Daoy (cell line): ENCODE measurements around the gene FAM120B. TPM values are rescaled to one million over a fixed set of nuclear protein-coding genes. Genes with fewer than 3 reads are reported as not detected.

ENCODE experiments used
- DNase-seq: peaks from one replicate; pipeline ENCODE4 v3.0.0-alpha.2; 2015; ENCODE audit warnings: low read depth
- total RNA-seq: library from RNA; depleted of rRNA; stranded (reverse); fragments of >200 nt; shearing (Covaris generic); gene quantifications from 2 replicates; pipeline ENCODE4 v1.2.3, GENCODE V29; 2014

The FAM120B gene
- total RNA-seq, 1 experiment from 2014 or later, result 21.8 TPM

GRCh38 chr6:170358496-170358895 lies 51.9 kb downstream of the FAM120B start:
- no peak for DNase-seq

GRCh38 chr6:170360476-170360875 lies 53.9 kb downstream of the FAM120B start:
- DNase-seq, result no peak

GRCh38 chr6:170361335-170361734 lies 54.8 kb downstream of the FAM120B start:
- no peak for DNase-seq

- DNase-seq, result no peak
These were observed 55.6 kb downstream of the FAM120B start for GRCh38 chr6:170362121-170362520.

GRCh38 chr6:170363255-170363654 lies 56.7 kb downstream of the FAM120B start:
- DNase-seq, result no peak

GRCh38 chr6:170365121-170365520 lies 58.6 kb downstream of the FAM120B start:
- no peak for DNase-seq

GRCh38 chr6:170365593-170365992 lies 59.0 kb downstream of the FAM120B start:
- DNase-seq, result no peak

- DNase-seq, result no peak
These were observed 59.8 kb downstream of the FAM120B start for GRCh38 chr6:170366248-170366960.

GRCh38 chr6:170367241-170367640 lies 60.7 kb downstream of the FAM120B start:
- DNase-seq, result no peak

GRCh38 chr6:170368544-170368943 lies 62.0 kb downstream of the FAM120B start:
- no peak for DNase-seq

GRCh38 chr6:170369403-170369802 lies 62.8 kb downstream of the FAM120B start:
- DNase-seq, result no peak

- no peak for DNase-seq
These were observed 63.9 kb downstream of the FAM120B start for GRCh38 chr6:170370416-170370815.

GRCh38 chr6:170371080-170371479 lies 64.5 kb downstream of the FAM120B start:
- no peak for DNase-seq

- no peak for DNase-seq
These were observed 65.0 kb downstream of the FAM120B start for GRCh38 chr6:170371588-170371987.

GRCh38 chr6:170372380-170373325 lies 66.1 kb downstream of the FAM120B start:
- no peak for DNase-seq

GRCh38 chr6:170374571-170375444 lies 68.2 kb downstream of the FAM120B start:
- no peak for DNase-seq

GRCh38 chr6:170375661-170376060 lies 69.1 kb downstream of the FAM120B start:
- DNase-seq, result no peak

- no peak for DNase-seq
These were observed 70.0 kb downstream of the FAM120B start for GRCh38 chr6:170376386-170377043.

- no peak for DNase-seq
These were observed 71.9 kb downstream of the FAM120B start for GRCh38 chr6:170378502-170378901.

GRCh38 chr6:170381562-170381961 lies 75.0 kb downstream of the FAM120B start:
- DNase-seq, result no peak

- no peak for DNase-seq
These were observed 77.0 kb downstream of the FAM120B start for GRCh38 chr6:170383466-170384035.
